H1 (cell line): ENCODE measurements around the gene FOXN3. TPM values are rescaled to one million over a fixed set of nuclear protein-coding genes. Genes with fewer than 3 reads are reported as not detected.

Source experiments
- CTBP2 ChIP-seq: IDR thresholded peaks from 2 replicates; pipeline ENCODE4 v1.7.0; 2011; ENCODE audit warnings: borderline replicate concordance, mild to moderate bottlenecking, moderate library complexity, mixed read lengths, low read length; ENCODE audit not compliant: insufficient read depth, insufficient read length
- GABPA ChIP-seq: IDR thresholded peaks from 2 replicates; pipeline ENCODE4 v1.6.1; 2011; ENCODE audit warnings: mild to moderate bottlenecking, low read length, moderate library complexity, borderline replicate concordance; ENCODE audit not compliant: insufficient read depth
- HDAC2 ChIP-seq, 2 experiments: fragments of 300-600 bp in 1 of 2; sonication (generic) in 1 of 2; IDR thresholded peaks; 2 replicates each; pipeline ENCODE4 v1.6.1; 2011 to 2012; ENCODE audit warnings: low read depth in 2 of 2, low read length in 2 of 2, mild to moderate bottlenecking in 2 of 2, moderate library complexity in 2 of 2, borderline replicate concordance in 1 of 2, inconsistent platforms in 1 of 2
- KDM1A ChIP-seq: fragments of 200-600, 300-600 bp; sonication (generic); IDR thresholded peaks from 2 replicates; pipeline ENCODE4 v1.7.1; 2016; ENCODE audit warnings: mild to moderate bottlenecking, low read length, borderline replicate concordance
- POLR2A ChIP-seq, 2 experiments: IDR thresholded peaks; 1 replicate in 1 of 2; 2 replicates in 1 of 2; pipeline ENCODE4 v1.6.1; 2011; ENCODE audit warnings: low read depth in 2 of 2, low read length in 2 of 2, mild to moderate bottlenecking in 2 of 2; ENCODE audit errors: control extremely low read depth in 1 of 2
- POLR2AphosphoS5 ChIP-seq: IDR thresholded peaks from 2 replicates; pipeline ENCODE4 v1.6.1; 2011; ENCODE audit warnings: low read depth, low read length
- SIX5 ChIP-seq: IDR thresholded peaks from 2 replicates; pipeline ENCODE4 v1.6.1; 2011; ENCODE audit warnings: mild to moderate bottlenecking, low read depth, low read length
- SP1 ChIP-seq: IDR thresholded peaks from 2 replicates; pipeline ENCODE4 v1.6.1; 2011; ENCODE audit warnings: low read depth, low read length
- polyA plus RNA-seq, 7 experiments: library from polyadenylated mRNA; depleted of rRNA in 3 of 7; stranded (reverse) in 5 of 7; unstranded in 2 of 7; fragments of >200 nt in 5 of 7; fragments of 200-250 nt in 2 of 7; gene quantifications; 1 replicate in 5 of 7; 2 replicates in 1 of 7; 4 replicates in 1 of 7; pipeline versions ENCODE4 v1.2.1 to v1.2.3, GENCODE V29; 2011 to 2013; ENCODE audit warnings: missing spikeins in 2 of 7, mixed read lengths in 2 of 7
- total RNA-seq: library from RNA; stranded (reverse); fragmentation: NEBNext Ultra II Directional; extraction: Animal tissue kit (Norgen Biotek cat#: 25700); gene quantifications from 2 replicates; pipeline ENCODE4 v1.2.1, GENCODE V29; 2021
- TF ChIP-seq, protein P1 (sequence below): fragments of 300-600 bp; sonication (generic); IDR thresholded peaks from 2 replicates; pipeline ENCODE4 v1.7.1; 2012; ENCODE audit warnings: low read length, moderate library complexity, mild to moderate bottlenecking, inconsistent platforms; ENCODE audit not compliant: insufficient replicate concordance
- TF ChIP-seq, protein P2 (sequence below): IDR thresholded peaks from 2 replicates; pipeline ENCODE4 v1.6.1; 2012; ENCODE audit warnings: inconsistent platforms
- TF ChIP-seq, protein P3 (sequence below): IDR thresholded peaks from 2 replicates; pipeline ENCODE4 v1.6.1; 2011; ENCODE audit warnings: low read depth, mild to moderate bottlenecking, low read length; ENCODE audit not compliant: insufficient read depth

The FOXN3 gene
- total and polyA plus RNA-seq, 2 of the 8 experiments (the other 6 are each of a cell fraction or from before 2014, with no cell fraction given): 52.6 to 178 TPM

DNA sequence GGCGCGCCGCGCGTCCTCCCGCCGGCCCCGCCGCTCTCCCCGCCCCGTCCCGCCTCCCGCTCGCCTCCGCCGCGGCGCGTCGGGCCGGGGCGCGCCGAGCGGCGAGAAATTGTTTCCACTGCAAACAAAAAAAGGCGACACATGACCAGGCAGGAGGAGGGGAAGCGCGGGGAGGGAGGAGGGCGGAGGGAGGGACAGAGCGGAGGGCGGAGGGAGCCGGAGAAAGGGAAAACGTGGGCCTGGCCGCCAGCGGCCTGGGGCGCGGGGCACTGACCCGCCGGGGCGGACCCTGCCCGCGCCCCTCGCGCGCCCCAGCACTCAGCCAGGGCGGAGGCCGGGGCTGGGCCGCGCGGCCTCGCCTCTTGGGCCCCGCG lies at the start of gene FOXN3 (continued):
- TF ChIP-seq, protein P1, sequence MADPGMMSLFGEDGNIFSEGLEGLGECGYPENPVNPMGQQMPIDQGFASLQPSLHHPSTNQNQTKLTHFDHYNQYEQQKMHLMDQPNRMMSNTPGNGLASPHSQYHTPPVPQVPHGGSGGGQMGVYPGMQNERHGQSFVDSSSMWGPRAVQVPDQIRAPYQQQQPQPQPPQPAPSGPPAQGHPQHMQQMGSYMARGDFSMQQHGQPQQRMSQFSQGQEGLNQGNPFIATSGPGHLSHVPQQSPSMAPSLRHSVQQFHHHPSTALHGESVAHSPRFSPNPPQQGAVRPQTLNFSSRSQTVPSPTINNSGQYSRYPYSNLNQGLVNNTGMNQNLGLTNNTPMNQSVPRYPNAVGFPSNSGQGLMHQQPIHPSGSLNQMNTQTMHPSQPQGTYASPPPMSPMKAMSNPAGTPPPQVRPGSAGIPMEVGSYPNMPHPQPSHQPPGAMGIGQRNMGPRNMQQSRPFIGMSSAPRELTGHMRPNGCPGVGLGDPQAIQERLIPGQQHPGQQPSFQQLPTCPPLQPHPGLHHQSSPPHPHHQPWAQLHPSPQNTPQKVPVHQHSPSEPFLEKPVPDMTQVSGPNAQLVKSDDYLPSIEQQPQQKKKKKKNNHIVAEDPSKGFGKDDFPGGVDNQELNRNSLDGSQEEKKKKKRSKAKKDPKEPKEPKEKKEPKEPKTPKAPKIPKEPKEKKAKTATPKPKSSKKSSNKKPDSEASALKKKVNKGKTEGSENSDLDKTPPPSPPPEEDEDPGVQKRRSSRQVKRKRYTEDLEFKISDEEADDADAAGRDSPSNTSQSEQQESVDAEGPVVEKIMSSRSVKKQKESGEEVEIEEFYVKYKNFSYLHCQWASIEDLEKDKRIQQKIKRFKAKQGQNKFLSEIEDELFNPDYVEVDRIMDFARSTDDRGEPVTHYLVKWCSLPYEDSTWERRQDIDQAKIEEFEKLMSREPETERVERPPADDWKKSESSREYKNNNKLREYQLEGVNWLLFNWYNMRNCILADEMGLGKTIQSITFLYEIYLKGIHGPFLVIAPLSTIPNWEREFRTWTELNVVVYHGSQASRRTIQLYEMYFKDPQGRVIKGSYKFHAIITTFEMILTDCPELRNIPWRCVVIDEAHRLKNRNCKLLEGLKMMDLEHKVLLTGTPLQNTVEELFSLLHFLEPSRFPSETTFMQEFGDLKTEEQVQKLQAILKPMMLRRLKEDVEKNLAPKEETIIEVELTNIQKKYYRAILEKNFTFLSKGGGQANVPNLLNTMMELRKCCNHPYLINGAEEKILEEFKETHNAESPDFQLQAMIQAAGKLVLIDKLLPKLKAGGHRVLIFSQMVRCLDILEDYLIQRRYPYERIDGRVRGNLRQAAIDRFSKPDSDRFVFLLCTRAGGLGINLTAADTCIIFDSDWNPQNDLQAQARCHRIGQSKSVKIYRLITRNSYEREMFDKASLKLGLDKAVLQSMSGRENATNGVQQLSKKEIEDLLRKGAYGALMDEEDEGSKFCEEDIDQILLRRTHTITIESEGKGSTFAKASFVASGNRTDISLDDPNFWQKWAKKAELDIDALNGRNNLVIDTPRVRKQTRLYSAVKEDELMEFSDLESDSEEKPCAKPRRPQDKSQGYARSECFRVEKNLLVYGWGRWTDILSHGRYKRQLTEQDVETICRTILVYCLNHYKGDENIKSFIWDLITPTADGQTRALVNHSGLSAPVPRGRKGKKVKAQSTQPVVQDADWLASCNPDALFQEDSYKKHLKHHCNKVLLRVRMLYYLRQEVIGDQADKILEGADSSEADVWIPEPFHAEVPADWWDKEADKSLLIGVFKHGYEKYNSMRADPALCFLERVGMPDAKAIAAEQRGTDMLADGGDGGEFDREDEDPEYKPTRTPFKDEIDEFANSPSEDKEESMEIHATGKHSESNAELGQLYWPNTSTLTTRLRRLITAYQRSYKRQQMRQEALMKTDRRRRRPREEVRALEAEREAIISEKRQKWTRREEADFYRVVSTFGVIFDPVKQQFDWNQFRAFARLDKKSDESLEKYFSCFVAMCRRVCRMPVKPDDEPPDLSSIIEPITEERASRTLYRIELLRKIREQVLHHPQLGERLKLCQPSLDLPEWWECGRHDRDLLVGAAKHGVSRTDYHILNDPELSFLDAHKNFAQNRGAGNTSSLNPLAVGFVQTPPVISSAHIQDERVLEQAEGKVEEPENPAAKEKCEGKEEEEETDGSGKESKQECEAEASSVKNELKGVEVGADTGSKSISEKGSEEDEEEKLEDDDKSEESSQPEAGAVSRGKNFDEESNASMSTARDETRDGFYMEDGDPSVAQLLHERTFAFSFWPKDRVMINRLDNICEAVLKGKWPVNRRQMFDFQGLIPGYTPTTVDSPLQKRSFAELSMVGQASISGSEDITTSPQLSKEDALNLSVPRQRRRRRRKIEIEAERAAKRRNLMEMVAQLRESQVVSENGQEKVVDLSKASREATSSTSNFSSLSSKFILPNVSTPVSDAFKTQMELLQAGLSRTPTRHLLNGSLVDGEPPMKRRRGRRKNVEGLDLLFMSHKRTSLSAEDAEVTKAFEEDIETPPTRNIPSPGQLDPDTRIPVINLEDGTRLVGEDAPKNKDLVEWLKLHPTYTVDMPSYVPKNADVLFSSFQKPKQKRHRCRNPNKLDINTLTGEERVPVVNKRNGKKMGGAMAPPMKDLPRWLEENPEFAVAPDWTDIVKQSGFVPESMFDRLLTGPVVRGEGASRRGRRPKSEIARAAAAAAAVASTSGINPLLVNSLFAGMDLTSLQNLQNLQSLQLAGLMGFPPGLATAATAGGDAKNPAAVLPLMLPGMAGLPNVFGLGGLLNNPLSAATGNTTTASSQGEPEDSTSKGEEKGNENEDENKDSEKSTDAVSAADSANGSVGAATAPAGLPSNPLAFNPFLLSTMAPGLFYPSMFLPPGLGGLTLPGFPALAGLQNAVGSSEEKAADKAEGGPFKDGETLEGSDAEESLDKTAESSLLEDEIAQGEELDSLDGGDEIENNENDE: no peak
- TF ChIP-seq GABPA (0 out of 2 replicates have a peak, but pooled peaks have one; percentile 12), POLR2A (IDR thresholded peaks at IDR 0.05; ENCODE audit: control extremely low read depth in 1 of 2, low read depth in 2 of 2, low read length in 2 of 2) (no peak; a peak in 1 of 3 replicates), HDAC2 (IDR thresholded peaks at IDR 0.05; ENCODE audit: borderline replicate concordance in 1 of 2, low read depth in 2 of 2, low read length in 2 of 2) (0 out of 4 replicates have a peak, but pooled peaks of 1 of the 2 experiments have one; percentile 59), POLR2AphosphoS5 (no peak), CTBP2 (no peak), SIX5 (no peak), KDM1A (no peak), SP1 (peak; percentile 73)
- TF ChIP-seq, protein P2, sequence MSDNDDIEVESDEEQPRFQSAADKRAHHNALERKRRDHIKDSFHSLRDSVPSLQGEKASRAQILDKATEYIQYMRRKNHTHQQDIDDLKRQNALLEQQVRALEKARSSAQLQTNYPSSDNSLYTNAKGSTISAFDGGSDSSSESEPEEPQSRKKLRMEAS: peak; percentile 59; the same call in 1 of the 2 replicates
- TF ChIP-seq, protein P3, sequence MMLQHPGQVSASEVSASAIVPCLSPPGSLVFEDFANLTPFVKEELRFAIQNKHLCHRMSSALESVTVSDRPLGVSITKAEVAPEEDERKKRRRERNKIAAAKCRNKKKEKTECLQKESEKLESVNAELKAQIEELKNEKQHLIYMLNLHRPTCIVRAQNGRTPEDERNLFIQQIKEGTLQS: no peak
